HEK293 (cell line): ENCODE results near the gene DIDO1.

Source experiments
- CTCF ChIP-seq: fragments of 450-650 bp; formaldehyde crosslinking; IDR thresholded peaks from 2 replicates; pipeline ENCODE4 v1.5.1; 2016; ENCODE audit warnings: missing biosample characterization, missing genetic modification characterization
- SP3 ChIP-seq: fragments of 450-650 bp; formaldehyde crosslinking; IDR thresholded peaks from 2 replicates; pipeline ENCODE4 v1.5.1; 2016; ENCODE audit warnings: missing biosample characterization, missing genetic modification characterization
- ZNF362 ChIP-seq: fragments of 450-650 bp; formaldehyde crosslinking; IDR thresholded peaks from 2 replicates; pipeline ENCODE4 v1.5.1; 2016; ENCODE audit warnings: missing biosample characterization, missing genetic modification characterization

- TF ChIP-seq CTCF = no peak
- TF ChIP-seq ZNF362 = no peak
- no peak for TF ChIP-seq SP3 (tag by site-specific recombination)
Observed at GRCh38 chr20:62905536-62906117, 20.7 kb downstream of the DIDO1 start.
